ENCODE data around the gene CACNA1I. TPM values are rescaled to one million over a fixed set of nuclear protein-coding genes. Genes with fewer than 3 reads are reported as not detected.

CACNA1I gene
- total and polyA plus RNA-seq, 12 donors: under 0.01 to 0.06 (median 0.05) TPM; not detected in 6

- peaks cover 0 to 27% (median 19%) of the 10 kb centered on the region in 11 donors for H3K9me3 ChIP-seq
- DNase-seq (no peak), ATAC-seq (no peak)
- WGBS, 2 donors: 40 to 41% methylated on average over 10 of the region's 10 CpGs
- H3K27me3 ChIP-seq: peaks cover 0 to 56% (median 20%) of the 10 kb centered on the region in 7 donors
- H3K27ac ChIP-seq: no peak overlapping the region
- H3K4me1 ChIP-seq: no peaks in the 10 kb centered on the region
- H3K36me3 ChIP-seq: no peaks in the 10 kb centered on the region
- TF ChIP-seq, protein P1, sequence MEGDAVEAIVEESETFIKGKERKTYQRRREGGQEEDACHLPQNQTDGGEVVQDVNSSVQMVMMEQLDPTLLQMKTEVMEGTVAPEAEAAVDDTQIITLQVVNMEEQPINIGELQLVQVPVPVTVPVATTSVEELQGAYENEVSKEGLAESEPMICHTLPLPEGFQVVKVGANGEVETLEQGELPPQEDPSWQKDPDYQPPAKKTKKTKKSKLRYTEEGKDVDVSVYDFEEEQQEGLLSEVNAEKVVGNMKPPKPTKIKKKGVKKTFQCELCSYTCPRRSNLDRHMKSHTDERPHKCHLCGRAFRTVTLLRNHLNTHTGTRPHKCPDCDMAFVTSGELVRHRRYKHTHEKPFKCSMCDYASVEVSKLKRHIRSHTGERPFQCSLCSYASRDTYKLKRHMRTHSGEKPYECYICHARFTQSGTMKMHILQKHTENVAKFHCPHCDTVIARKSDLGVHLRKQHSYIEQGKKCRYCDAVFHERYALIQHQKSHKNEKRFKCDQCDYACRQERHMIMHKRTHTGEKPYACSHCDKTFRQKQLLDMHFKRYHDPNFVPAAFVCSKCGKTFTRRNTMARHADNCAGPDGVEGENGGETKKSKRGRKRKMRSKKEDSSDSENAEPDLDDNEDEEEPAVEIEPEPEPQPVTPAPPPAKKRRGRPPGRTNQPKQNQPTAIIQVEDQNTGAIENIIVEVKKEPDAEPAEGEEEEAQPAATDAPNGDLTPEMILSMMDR (IDR thresholded peaks at IDR 0.05): no peak
- H3K4me3 ChIP-seq: no peak overlapping the region
- intact Hi-C loops (cut with DNase I): loop anchor here in 1 of 10 donors (10.0 kb wide), 1 partner anchor 71 kb away; no protein-coding TSS in a partner anchor
Measured at GRCh38 chr22:39675947-39676346, 105.4 kb downstream of the CACNA1I start.

DNA sequence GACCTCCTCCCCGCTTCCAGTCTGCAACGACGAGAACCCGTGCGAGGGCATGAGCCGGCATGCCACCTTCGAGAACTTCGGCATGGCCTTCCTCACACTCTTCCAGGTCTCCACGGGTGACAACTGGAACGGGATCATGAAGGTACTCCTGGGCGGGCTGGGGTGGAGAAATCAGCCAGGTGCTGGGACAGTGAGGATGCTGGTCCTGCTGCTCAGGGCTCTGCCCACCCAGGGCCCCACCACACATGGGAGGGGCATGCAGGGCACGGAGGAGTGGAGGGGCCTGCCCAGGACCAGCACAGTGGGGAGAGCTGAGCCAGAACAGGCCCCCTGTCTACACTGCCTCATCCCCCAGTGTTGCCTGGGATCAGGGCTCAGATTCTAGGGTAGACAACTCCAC lies 107.4 kb downstream of the CACNA1I start:
- ATAC-seq: no peak
- 92% methylated on average over 12 of the region's 12 CpGs for WGBS, 2 donors
- TF ChIP-seq, protein P1 (IDR thresholded peaks at IDR 0.05): no peak
- Histone ChIP-seq H3K4me1 (no peaks in the 10 kb centered on the region), H3K4me3 (no peak overlapping the region), H3K27ac (no peak overlapping the region), H3K36me3 (no peaks in the 10 kb centered on the region), H3K9me3 (peaks cover 0 to 7% (median 0%) of the 10 kb centered on the region in 11 donors), H3K27me3 (peaks cover 0 to 73% (median 28%) of the 10 kb centered on the region in 7 donors)
- intact Hi-C loops (cut with DNase I): loop anchor here in 1 of 10 donors (10.0 kb wide), 1 partner anchor 73 kb away; no protein-coding TSS in a partner anchor
- DNase-seq: no peak

DNA sequence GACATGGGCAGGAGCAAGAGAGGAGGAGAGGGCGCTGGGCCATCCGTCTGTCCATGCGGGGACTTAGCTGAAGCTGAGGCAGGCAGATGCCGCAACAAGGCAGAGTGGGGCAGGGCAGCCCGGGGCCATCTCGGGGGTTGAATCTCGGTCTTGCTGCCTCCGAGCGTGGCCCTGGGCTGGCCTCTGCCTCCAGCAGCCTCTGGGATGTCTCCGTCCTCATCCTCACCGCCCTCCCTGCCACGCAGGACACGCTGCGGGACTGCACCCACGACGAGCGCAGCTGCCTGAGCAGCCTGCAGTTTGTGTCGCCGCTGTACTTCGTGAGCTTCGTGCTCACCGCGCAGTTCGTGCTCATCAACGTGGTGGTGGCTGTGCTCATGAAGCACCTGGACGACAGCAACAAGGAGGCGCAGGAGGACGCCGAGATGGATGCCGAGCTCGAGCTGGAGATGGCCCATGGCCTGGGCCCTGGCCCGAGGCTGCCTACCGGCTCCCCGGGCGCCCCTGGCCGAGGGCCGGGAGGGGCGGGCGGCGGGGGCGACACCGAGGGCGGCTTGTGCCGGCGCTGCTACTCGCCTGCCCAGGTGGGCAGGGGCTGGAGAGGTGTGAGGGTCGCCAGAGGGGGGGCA lies 108.4 kb downstream of the CACNA1I start:
- DNase-seq (no peak), ATAC-seq (no peak)
- Histone ChIP-seq H3K9me3 (no peaks in the 10 kb centered on the region), H3K27ac (no peak overlapping the region), H3K4me3 (no peak overlapping the region), H3K4me1 (no peaks in the 10 kb centered on the region), H3K36me3 (no peaks in the 10 kb centered on the region), H3K27me3 (peaks cover 0 to 80% (median 37%) of the 10 kb centered on the region in 7 donors)
- TF ChIP-seq, protein P1 (IDR thresholded peaks at IDR 0.05): no peak
- intact Hi-C loops (cut with DNase I): loop anchor here in 1 of 10 donors (10.0 kb wide), 1 partner anchor 74 kb away; no protein-coding TSS in a partner anchor
- WGBS, 2 donors: 86 to 87% methylated on average over 46 to 47 of the region's 47 CpGs

- intact Hi-C loops (cut with DNase I): loop anchor here in 1 of 10 donors (10.0 kb wide), 1 partner anchor 75 kb away; no protein-coding TSS in a partner anchor
- WGBS, 2 donors: 71 to 73% methylated on average over 17 of the region's 17 CpGs
- ATAC-seq: no peak
- Histone ChIP-seq H3K27me3 (peaks cover 0 to 83% (median 43%) of the 10 kb centered on the region in 7 donors), H3K4me1 (no peaks in the 10 kb centered on the region), H3K27ac (no peak overlapping the region), H3K36me3 (no peaks in the 10 kb centered on the region), H3K9me3 (no peaks in the 10 kb centered on the region), H3K4me3 (no peak overlapping the region)
- TF ChIP-seq, protein P1 (IDR thresholded peaks at IDR 0.05): no peak
- no peak for DNase-seq
Measured at GRCh38 chr22:39679652-39680051, 109.1 kb downstream of the CACNA1I start.
